Activated naive CD8-positive, alpha-beta T cell treated with anti-CD3 and anti-CD28 coated beads, Interleukin-2, amount 10 ng/mL, durations not matched to agents 7 days and 5 days (primary cell): ENCODE data around the gene UNC13A. TPM values are rescaled to one million over a fixed set of nuclear protein-coding genes. Genes with fewer than 3 reads are reported as not detected.
"Not testable (repeated sequence)": the region's sequence is repeated elsewhere in the genome, so short reads cannot be mapped to it uniquely, and the experiment has no call there.

ENCODE experiments used
- ATAC-seq: fragments of 150-1000 bp; cut with Tn5 transposase; one replicate; pipeline ENCODE4 v1.10.0; 2021; ENCODE audit warnings: low read depth, moderate library complexity
- POLR2A ChIA-PET: fragments of 350-600 bp; sonication (Branson Sonifier 250); formaldehyde crosslinking; loops from one replicate; lab custom pipeline; 2021; ENCODE audit warnings: antibody characterized with exemption; lab: Charles Lee
- DNase-seq: peaks from one replicate; pipeline ENCODE4 v3.0.0; 2021
- H3K27ac Mint-ChIP-seq: one replicate; pipeline ENCODE4 v1.8.0; 2022; ENCODE audit warnings: mild to moderate bottlenecking, mixed read lengths
- H3K27me3 Mint-ChIP-seq: one replicate; pipeline ENCODE4 v1.8.0; 2022; ENCODE audit warnings: mild to moderate bottlenecking, moderate library complexity, mixed read lengths
- H3K36me3 Mint-ChIP-seq: one replicate; pipeline ENCODE4 v1.8.0; 2021; ENCODE audit warnings: mild to moderate bottlenecking, mixed read lengths
- H3K4me1 Mint-ChIP-seq: one replicate; pipeline ENCODE4 v1.8.0; 2021; ENCODE audit warnings: mixed read lengths
- H3K4me3 Mint-ChIP-seq: one replicate; pipeline ENCODE4 v1.8.0; 2022; ENCODE audit warnings: mild to moderate bottlenecking, moderate library complexity, mixed read lengths
- H3K9me3 Mint-ChIP-seq: one replicate; pipeline ENCODE4 v1.8.0; 2021; ENCODE audit warnings: mixed read lengths
- total RNA-seq, 2 experiments: library from RNA; stranded (reverse); gene quantifications; one replicate each; pipeline ENCODE4 v1.2.3, GENCODE V29; 2021

UNC13A gene
- total RNA-seq, 2 experiments from 2014 or later, result 0.06 to 0.25 TPM

DNA sequence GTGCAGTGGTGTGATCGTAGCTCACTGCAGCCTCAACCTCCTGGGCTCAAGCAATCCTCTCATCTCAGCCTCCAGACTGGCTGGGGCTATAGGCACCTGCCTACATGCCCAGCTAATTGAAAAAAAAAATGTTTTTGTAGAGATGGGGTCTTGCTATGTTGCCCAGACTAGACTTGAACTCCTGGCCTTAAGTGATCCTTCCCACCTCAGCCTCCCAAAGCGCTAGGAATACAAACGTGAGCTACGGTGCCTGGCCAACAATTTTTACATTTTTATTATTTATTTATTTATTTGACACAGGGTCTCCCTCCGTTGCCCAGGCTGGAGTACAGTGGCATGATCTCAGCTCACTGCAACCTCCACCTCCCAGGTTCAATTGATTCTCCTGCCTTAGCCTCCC, 117.9 kb downstream of the UNC13A start:
- not testable (repeated sequence) for H3K9me3 Mint-ChIP-seq

DNA sequence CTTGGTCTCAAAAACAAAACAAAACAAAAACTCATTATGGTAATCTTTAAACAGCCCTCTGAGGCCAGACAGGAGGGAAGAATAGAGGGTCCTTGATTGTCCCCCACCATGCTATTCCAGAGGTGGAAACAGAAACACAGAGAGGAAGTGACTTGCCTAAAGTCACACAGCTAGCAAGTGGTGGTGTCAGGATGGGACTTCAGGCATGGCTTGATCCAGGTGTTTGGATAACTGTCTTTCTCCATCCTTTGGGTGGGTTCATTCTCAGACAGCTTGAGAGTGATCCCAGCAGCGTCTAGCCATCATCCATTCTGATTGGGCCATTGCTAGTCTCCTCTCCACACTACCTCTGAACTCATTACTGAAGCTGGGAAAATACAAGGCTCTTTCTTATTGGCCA, 120.2 kb downstream of the UNC13A start:
- H3K36me3 Mint-ChIP-seq, result peaks cover 22% of the 10 kb centered on the region
- POLR2A ChIA-PET, result interaction anchor here (0.7 kb wide), 1 partner anchor 29 kb away, joined by 3 read pairs; no protein-coding TSS in a partner anchor
- ATAC-seq, result no peak
- H3K9me3 Mint-ChIP-seq, result no peaks in the 10 kb centered on the region
- H3K4me3 Mint-ChIP-seq, result no peak overlapping the region
- no peak overlapping the region for H3K27ac Mint-ChIP-seq
- H3K27me3 Mint-ChIP-seq, result no peaks in the 10 kb centered on the region
- no peaks in the 10 kb centered on the region for H3K4me1 Mint-ChIP-seq
- no peak for DNase-seq

More for the DNA sequence above, 117.9 kb downstream of the UNC13A start:
- H3K27me3 Mint-ChIP-seq, POLR2A ChIA-PET, H3K27ac Mint-ChIP-seq, ATAC-seq, H3K4me1 Mint-ChIP-seq, H3K4me3 Mint-ChIP-seq, DNase-seq: not testable (repeated sequence)
- peaks cover 18% of the 10 kb centered on the region for H3K36me3 Mint-ChIP-seq

DNA sequence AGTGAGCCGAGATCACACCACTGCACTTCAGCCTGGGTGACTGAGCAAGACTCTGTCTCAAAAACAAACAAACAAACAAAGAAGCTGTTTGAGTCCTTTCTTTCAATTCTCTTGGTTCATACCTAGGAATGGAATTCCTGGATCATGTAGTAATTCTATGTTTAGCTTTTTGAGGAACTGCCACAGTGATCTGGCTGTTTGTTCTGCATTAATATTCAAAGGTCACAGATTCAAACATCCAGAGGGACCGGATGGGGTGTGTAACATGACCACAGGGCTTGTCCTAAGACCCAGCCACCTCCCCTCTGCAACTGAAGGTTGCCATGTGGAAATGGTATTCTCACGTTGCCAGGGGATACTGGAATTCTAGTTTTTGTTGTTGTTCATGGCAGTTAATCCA, 122.5 kb downstream of the UNC13A start:
- ATAC-seq, result no peak
- Mint-ChIP-seq H3K9me3 (no peaks in the 10 kb centered on the region), H3K4me3 (no peak overlapping the region), H3K4me1 (peaks cover 3% of the 10 kb centered on the region), H3K27ac (no peak overlapping the region), H3K36me3 (peaks cover 19% of the 10 kb centered on the region), H3K27me3 (no peaks in the 10 kb centered on the region)
- no peak for DNase-seq
- POLR2A ChIA-PET, result no interaction called here

DNA sequence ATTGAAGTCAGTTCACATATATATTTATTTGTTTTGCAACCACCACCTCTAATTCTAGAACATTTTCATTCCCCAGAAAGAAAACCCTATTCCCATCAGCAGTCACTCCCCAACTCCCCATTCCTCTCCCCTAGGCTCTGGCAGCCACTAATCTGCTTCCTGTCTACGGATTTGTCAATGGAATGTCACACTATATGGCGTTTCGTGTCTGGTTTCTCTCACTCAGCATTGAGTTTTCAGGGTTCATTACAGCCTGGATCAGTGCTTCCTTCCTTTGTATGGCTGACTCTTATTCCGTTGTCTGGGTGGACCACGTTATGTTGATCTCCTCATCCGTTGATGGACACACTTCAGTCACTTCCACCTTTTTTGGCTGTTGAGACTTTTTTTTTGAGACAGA, 123.4 kb downstream of the UNC13A start:
- Mint-ChIP-seq H3K4me1 (peaks cover 9% of the 10 kb centered on the region), H3K36me3 (peaks cover 22% of the 10 kb centered on the region), H3K4me3 (no peak overlapping the region), H3K27me3 (no peaks in the 10 kb centered on the region), H3K27ac (no peak overlapping the region), H3K9me3 (no peaks in the 10 kb centered on the region)
- POLR2A ChIA-PET, result no interaction called here
- ATAC-seq, result no peak
- no peak for DNase-seq

DNA sequence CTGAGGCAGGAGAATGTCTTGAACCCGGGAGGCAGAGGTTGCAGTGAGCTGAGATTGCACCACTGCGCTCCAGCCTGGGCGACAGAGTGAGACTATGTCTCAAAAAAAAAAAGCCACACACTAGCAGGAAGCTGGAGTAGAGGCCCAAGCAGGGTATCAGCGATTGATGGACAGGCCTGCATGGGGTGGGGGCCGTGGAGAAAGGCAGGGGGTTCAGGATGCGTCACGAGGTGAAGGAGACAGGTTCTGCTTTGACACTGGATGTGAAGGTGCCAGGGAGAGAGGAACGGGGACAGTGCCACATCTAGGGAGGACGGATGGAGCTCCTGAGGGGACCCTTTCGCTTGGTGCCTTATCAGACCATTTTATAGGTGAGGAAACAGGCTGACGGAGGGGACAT, 125.6 kb downstream of the UNC13A start:
- POLR2A ChIA-PET, result interaction anchor here (0.8 kb wide), 1 partner anchor 62 kb away, joined by 3 read pairs; no protein-coding TSS in a partner anchor
- ATAC-seq, result no peak
- DNase-seq, result no peak
- H3K27me3 Mint-ChIP-seq, result no peaks in the 10 kb centered on the region
- peaks cover 10% of the 10 kb centered on the region for H3K4me1 Mint-ChIP-seq
- H3K27ac Mint-ChIP-seq, result peak overlapping the region; percentile 54
- peaks cover 20% of the 10 kb centered on the region for H3K36me3 Mint-ChIP-seq
- H3K9me3 Mint-ChIP-seq, result no peaks in the 10 kb centered on the region
- H3K4me3 Mint-ChIP-seq, result no peak overlapping the region

DNA sequence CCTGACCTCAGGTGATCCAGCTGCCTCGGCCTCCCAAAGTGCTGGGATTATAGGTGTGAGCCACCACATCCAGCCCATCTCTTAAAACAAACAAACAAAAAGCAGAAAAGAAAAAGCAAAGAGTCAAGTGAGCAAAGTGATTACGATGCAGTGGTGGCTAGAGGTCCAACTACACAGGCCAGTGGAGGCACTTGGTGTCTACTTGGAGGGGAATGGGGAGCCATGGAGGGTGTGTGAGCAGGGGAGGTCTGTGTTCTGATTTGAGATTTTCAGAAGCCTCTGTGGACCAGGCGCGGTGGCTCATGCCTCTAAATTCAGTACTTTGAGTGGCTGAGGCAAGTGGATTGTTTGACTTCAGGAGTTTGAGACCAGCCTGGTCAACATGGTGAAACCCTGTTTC, 126.1 kb downstream of the UNC13A start:
- no peak for DNase-seq
- POLR2A ChIA-PET, result interaction anchor here (0.6 kb wide), 1 partner anchor 104 kb away, joined by 6 read pairs; no protein-coding TSS in a partner anchor
- peaks cover 10% of the 10 kb centered on the region for H3K4me1 Mint-ChIP-seq
- H3K9me3 Mint-ChIP-seq, result no peaks in the 10 kb centered on the region
- H3K27ac Mint-ChIP-seq, result no peak overlapping the region
- H3K4me3 Mint-ChIP-seq, result no peak overlapping the region
- H3K36me3 Mint-ChIP-seq, result peaks cover 20% of the 10 kb centered on the region
- no peak for ATAC-seq
- H3K27me3 Mint-ChIP-seq, result no peaks in the 10 kb centered on the region

DNA sequence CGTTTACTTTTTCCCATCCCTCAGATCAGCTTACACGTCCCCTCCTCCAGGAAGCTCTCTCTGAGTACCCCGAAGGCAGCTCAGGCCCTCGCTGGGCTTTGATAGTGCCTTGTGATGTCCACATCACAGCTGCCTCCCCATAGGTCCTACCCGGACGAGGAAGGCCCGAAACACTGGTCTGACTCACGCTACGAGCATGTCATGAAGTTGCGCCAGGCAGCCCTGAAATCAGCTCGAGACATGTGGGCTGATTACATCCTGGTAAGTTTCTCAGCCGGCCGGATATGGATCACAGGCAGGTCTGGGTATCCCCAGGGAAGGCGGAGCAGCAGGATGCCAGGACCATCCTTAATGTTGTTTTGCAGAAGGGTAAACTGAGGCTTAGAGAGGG, 128.0 kb downstream of the UNC13A start:
- H3K27ac Mint-ChIP-seq, result no peak overlapping the region
- H3K36me3 Mint-ChIP-seq, result peaks cover 18% of the 10 kb centered on the region

DNA sequence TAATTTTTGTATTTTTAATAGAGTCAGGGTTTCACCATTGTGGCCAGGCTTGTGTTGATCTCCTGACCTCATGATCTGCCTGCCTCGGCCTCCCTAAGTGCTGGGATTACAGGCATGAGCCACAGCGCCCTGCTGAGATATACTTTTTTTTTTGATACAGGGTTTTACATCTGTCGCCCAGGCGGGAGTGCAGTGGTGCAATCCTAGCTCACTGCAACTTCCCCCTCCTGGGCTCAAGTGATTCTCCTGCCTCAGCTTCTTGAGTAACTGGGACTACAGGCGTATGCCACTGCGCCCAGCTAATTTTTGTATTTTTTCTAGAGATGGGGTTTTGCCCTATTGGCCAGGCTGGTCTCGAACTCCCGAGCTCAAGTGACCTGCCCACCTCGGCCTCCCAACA, 130.7 kb downstream of the UNC13A start:
- ATAC-seq (no peak), DNase-seq (no peak)
- POLR2A ChIA-PET, result interaction anchor here (1.3 to 2.4 kb wide), 4 partner anchors 18 to 290 kb away, joined by 3 to 10 read pairs (median 4); partner anchors contain the start of genes JAK3 and PGLS
- Mint-ChIP-seq H3K4me1 (peaks cover 20% of the 10 kb centered on the region), H3K9me3 (no peaks in the 10 kb centered on the region), H3K27ac (no peak overlapping the region), H3K27me3 (no peaks in the 10 kb centered on the region), H3K4me3 (peak overlapping the region; percentile 88), H3K36me3 (peaks cover 12% of the 10 kb centered on the region)

More for the DNA sequence above, 128.0 kb downstream of the UNC13A start:
- Mint-ChIP-seq H3K9me3 (no peaks in the 10 kb centered on the region), H3K4me3 (no peak overlapping the region), H3K4me1 (peaks cover 18% of the 10 kb centered on the region), H3K27me3 (no peaks in the 10 kb centered on the region)
- no peak for DNase-seq
- no peak for ATAC-seq
- POLR2A ChIA-PET, result no interaction called here

DNA sequence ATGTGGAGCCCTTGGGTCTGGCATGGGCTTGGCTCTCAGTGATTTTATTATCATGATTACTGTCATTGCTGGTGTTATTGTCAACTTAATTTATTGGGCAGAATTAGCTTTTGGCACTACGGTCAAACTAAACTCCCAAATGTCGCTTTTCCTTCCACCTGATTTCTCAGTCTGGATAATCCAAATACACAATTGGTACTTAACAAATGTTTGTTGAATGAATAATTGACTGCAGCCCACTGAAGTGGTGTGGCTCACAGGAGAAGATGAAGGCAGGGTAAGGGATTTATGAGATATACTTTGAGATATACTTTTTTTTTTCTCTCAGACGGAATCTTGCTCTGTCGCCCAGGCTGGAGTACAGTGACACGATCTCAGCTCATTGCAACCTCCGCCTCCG, 131.2 kb downstream of the UNC13A start:
- no peak for ATAC-seq
- Mint-ChIP-seq H3K27me3 (no peaks in the 10 kb centered on the region), H3K4me3 (peak overlapping the region; percentile 88), H3K27ac (peak overlapping the region; percentile 79), H3K4me1 (peaks cover 19% of the 10 kb centered on the region), H3K36me3 (peaks cover 10% of the 10 kb centered on the region), H3K9me3 (no peaks in the 10 kb centered on the region)
- DNase-seq, result no peak
- POLR2A ChIA-PET, result interaction anchor here (1.3 to 2.4 kb wide), 4 partner anchors 18 to 291 kb away, joined by 3 to 10 read pairs (median 4); partner anchors contain the start of genes JAK3 and PGLS

DNA sequence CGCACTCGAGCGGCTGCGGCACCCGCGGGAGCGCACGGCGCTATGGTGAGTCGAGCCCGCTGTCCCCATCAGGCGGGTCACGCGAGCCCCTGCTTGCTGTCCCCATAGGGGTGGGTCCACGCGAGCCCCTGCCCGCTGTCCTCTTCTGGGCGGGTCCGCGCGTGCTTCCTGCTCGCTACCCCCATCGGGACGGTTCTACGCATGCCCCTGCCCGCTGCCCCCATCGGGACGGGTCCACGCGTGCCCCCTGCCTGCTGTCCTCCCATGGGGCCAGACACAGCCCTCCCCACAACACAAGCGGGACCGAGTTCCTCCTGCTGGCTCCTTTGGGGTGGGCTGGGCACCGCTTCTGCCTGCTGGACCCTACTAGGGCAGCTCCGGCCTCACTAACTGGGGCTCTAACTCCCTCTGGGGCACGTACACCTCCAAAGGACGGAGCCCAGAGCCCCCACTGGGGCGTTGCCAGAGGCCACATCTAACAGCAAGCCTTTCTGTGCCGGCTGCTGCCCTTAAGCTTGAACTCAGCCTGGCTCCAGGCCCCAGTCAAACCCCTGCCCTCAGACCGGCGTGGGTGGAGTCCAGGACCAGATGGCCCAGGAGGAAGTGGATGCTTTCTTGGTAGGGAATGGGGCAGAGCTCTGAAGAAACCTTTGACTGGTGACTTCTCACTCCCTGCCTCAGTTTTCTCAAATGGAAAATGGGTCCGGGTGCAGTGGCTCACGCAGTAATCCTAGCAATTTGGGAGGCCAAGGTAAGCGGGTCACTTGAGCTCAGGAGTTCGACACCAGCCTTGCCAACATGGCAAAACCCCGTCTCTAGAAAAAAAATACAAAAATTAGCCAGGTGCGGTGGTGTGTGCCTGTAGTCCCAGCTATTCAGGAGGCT, 132.0 kb downstream of the UNC13A start:
- no peaks in the 10 kb centered on the region for H3K9me3 Mint-ChIP-seq
- peak overlapping the region; percentile 88 for H3K4me3 Mint-ChIP-seq
- H3K36me3 Mint-ChIP-seq, result peaks cover 8% of the 10 kb centered on the region
- POLR2A ChIA-PET, result interaction anchor here (0.7 to 2.4 kb wide), 4 partner anchors 17 to 292 kb away, joined by 3 to 10 read pairs (median 4); partner anchors contain the start of genes JAK3 and PGLS
- peak overlapping the region; percentile 79 for H3K27ac Mint-ChIP-seq
- no peak for DNase-seq
- H3K27me3 Mint-ChIP-seq, result no peaks in the 10 kb centered on the region
- peaks cover 18% of the 10 kb centered on the region for H3K4me1 Mint-ChIP-seq
- ATAC-seq, result peak; percentile 33

DNA sequence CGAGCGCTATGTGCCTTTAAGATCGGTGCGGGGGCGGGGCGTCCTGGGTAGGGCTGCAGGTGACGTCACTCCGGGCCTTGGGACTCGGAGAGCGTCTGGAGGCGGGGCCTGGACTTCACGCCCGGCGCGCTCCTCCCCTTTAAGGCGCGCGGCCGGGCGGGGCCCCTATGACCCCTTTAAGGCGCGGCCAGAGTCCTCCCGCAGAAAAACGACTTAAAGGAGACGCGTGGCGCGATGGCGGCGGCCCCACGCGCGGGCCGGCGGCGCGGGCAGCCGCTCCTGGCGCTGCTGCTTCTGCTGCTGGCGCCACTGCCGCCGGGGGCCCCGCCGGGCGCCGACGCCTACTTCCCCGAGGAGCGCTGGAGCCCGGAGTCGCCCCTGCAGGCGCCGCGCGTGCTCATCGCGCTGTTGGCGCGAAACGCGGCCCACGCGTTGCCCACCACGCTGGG, 132.7 kb downstream of the UNC13A start, which contains the start of gene COLGALT1:
Gene COLGALT1, plus strand, starts transcription at position 170 of the 449 bp plus-strand sequence. Its CDS starts 65 bp downstream, at position 235.
- POLR2A ChIA-PET, result interaction anchor here (0.6 to 2.4 kb wide), 2 partner anchors 33 to 44 kb away, joined by 4 to 10 read pairs; partner anchors contain the start of gene PGLS
- no peaks in the 10 kb centered on the region for H3K9me3 Mint-ChIP-seq
- H3K27ac Mint-ChIP-seq, result peak within 1 kb of the TSS; percentile 79

DNA sequence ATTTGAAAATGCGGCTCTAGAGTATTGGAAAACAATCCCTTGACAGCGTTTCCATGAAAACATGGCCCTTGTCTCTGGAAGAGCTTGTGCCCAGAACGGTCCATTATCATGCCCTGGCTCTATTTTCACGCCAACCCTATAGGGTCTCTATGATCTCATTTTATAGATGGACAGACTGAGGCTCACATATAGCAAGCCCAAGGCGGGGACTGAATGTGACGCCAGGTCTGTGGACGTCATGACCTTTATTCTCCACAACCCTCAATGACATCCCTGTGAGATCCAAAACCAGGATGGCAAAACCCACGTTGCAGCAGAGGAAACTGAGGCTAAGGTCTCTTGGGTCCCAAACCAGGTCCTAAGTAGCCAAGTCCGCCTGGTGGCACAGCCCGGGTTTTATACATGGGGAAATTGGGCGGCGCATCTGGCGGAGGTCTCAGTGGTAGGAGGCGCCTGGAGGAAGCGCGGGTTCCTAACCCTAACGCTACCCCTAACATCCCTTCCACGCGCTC, 133.1 kb downstream of the UNC13A start:
- POLR2A ChIA-PET, result interaction anchor here (0.6 to 0.7 kb wide), 2 partner anchors 16 to 33 kb away, joined by 4 to 5 read pairs; no protein-coding TSS in a partner anchor
- ATAC-seq, result no peak
- Mint-ChIP-seq H3K4me3 (peak overlapping the region; percentile 88), H3K27ac (peak overlapping the region; percentile 79), H3K4me1 (peaks cover 14% of the 10 kb centered on the region), H3K27me3 (no peaks in the 10 kb centered on the region), H3K36me3 (peaks cover 4% of the 10 kb centered on the region), H3K9me3 (no peaks in the 10 kb centered on the region)
- no peak for DNase-seq

More for the DNA sequence above, 132.7 kb downstream of the UNC13A start, which contains the start of gene COLGALT1:
- ATAC-seq (peak; percentile 92), DNase-seq (peak; percentile 98)
- peak within 1 kb of the TSS; percentile 88 for H3K4me3 Mint-ChIP-seq
- peaks cover 8% of the 10 kb centered on the region for H3K36me3 Mint-ChIP-seq
- no peaks in the 10 kb centered on the region for H3K27me3 Mint-ChIP-seq
- peaks cover 18% of the 10 kb centered on the region for H3K4me1 Mint-ChIP-seq

DNA sequence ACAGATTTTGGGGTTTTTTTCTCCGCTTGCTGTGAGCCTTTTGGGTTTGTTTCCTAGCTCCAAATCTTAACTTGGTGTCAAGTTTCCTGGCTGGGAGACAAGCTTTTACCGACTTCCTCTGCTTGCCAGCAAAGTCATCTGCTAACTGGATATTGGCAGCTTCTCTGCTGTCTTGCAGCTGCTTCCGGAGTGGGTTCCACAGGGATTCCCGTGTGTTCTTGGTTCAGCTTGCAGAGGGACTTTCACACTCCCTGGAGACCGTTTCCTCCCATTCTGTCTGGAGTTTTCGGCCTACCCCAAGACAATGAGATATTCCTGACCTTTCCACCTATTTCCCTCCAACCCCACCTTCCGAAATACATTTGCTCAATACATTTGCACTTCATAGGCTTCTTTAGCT, 134.9 kb downstream of the UNC13A start:
- Mint-ChIP-seq H3K4me3 (no peak overlapping the region), H3K27ac (no peak overlapping the region), H3K27me3 (no peaks in the 10 kb centered on the region), H3K36me3 (no peaks in the 10 kb centered on the region), H3K4me1 (peaks cover 11% of the 10 kb centered on the region), H3K9me3 (no peaks in the 10 kb centered on the region)
- POLR2A ChIA-PET, result interaction anchor here (0.7 to 1.1 kb wide), 3 partner anchors 13 to 1852 kb away, joined by 3 to 4 read pairs (median 3); partner anchors contain the start of genes GATAD2A and PGLS
- no peak for DNase-seq
- ATAC-seq, result no peak
